Astrocyte of the hippocampus (primary cell): Measurements from ENCODE around the gene PCDHAC2.

Source experiments
- DNase-seq: peaks from one replicate; pipeline ENCODE4 v3.0.0; 2011; ENCODE audit warnings: low read depth, low spot score

The PCDHAC2 gene

GRCh38 chr5:140986117-140986521 lies 19.8 kb downstream of the PCDHAC2 start:
- DNase-seq: peak; percentile 8

- DNase-seq: no peak
These were observed 21.8 kb downstream of the PCDHAC2 start for GRCh38 chr5:140988100-140988499.

- no peak for DNase-seq
These were observed 22.3 kb downstream of the PCDHAC2 start for GRCh38 chr5:140988608-140989007.

- DNase-seq: no peak
These were observed 23.2 kb downstream of the PCDHAC2 start for GRCh38 chr5:140989254-140990020.

- no peak for DNase-seq
These were observed 26.6 kb downstream of the PCDHAC2 start for GRCh38 chr5:140992828-140993227.

- DNase-seq: peak; percentile 26
These were observed 29.8 kb downstream of the PCDHAC2 start for GRCh38 chr5:140996060-140996459.

GRCh38 chr5:140998921-140999410 lies 32.7 kb downstream of the PCDHAC2 start:
- no peak for DNase-seq

- DNase-seq: peak; percentile 28
These were observed 35.2 kb downstream of the PCDHAC2 start for GRCh38 chr5:141001446-141001843.

- peak; percentile 40 for DNase-seq
These were observed 35.7 kb downstream of the PCDHAC2 start for GRCh38 chr5:141001844-141002604.

GRCh38 chr5:141002605-141002965 lies 36.3 kb downstream of the PCDHAC2 start:
- DNase-seq: no peak

GRCh38 chr5:141003031-141003430 lies 36.8 kb downstream of the PCDHAC2 start:
- DNase-seq: no peak

GRCh38 chr5:141003791-141004611 lies 37.7 kb downstream of the PCDHAC2 start:
- peak; percentile 27 for DNase-seq

- DNase-seq: no peak
These were observed 41.5 kb downstream of the PCDHAC2 start for GRCh38 chr5:141007791-141008190.

GRCh38 chr5:141010047-141010793 lies 43.9 kb downstream of the PCDHAC2 start:
- DNase-seq: no peak

- no peak for DNase-seq
These were observed 51.7 kb downstream of the PCDHAC2 start for GRCh38 chr5:141017943-141018342.
